ENCODE results near the gene TSGA10IP.
"Not testable (repeated sequence)": the region's sequence is repeated elsewhere in the genome, so short reads cannot be mapped to it uniquely, and the experiment has no call there.

TSGA10IP gene

DNA sequence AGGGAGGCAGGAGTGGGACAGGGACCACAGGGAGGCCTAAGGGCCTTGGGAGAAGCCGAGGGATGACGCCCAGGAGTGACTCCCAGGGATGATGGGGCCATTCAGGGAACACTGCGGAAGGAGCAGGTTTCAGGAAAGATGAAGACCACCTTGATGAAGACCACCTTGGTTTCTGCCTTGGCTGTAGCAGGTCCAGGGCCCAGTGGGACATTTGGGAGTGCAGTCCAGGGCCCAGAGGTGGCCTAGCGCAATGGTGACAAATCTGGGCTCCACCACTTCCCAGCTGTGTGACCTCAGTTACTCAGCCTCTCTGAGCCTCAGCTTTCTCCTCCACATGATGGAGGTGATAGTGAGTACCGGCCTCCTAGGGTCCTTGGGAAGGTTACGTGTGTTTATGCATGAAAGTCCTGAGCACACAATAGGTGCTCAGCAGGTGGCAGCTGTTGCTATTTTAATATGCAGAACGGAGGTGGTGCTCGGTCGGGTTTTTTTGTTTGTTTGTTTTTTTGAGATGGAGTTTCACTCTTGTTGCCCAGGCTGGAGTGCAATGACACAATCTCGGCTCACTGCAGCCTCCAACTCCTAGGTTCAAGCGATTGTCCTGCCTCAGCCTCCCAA lies 770 bp downstream of the TSGA10IP start:
- in situ Hi-C loops (cut with MboI; ENCODE audit: low sequenced_read_pairs): no loop called here

DNA sequence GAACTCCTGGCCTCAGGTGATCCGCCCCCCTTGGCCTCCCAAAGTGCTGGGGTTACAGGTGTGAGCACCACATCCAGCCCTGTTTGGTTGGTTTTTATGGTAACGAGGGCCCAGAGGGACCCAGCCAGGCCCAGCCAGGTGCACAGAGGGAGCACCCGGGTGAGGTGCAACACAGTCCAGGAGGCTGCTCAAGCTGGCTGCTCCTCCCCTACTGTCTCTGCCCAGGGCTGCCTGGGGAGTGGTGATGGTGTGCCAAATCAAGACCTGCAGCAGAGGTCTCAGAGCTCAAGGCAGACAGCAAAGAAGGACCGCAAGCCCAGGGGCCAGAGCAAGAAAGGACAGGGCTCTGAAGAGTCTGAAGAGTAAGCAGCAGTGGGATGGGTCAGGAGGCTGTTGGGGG lies 1.4 kb downstream of the TSGA10IP start:
- in situ Hi-C loops (cut with MboI; ENCODE audit: low sequenced_read_pairs): no loop called here

DNA sequence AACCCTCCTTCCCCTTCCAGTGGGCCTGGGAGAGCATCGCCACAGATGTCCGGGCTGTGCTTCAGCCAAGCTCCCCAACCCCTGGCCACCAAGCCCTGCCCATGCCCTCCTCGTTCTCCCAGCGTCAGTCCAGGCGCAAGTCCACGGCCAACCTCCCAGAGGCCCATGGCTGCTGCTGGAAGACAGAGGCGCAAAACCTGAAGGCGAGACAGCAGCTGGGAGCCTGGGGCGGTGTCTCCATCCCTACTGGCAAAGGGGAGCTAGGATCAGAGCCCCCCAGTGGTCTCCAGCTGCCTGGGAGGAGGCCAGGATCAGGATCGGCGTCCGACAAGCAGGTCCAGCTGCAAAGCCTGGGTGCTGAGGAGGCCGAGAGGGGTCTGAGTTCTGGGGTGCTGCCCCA lies 1.9 kb downstream of the TSGA10IP start:
- in situ Hi-C loops (cut with MboI; ENCODE audit: low sequenced_read_pairs): no loop called here

DNA sequence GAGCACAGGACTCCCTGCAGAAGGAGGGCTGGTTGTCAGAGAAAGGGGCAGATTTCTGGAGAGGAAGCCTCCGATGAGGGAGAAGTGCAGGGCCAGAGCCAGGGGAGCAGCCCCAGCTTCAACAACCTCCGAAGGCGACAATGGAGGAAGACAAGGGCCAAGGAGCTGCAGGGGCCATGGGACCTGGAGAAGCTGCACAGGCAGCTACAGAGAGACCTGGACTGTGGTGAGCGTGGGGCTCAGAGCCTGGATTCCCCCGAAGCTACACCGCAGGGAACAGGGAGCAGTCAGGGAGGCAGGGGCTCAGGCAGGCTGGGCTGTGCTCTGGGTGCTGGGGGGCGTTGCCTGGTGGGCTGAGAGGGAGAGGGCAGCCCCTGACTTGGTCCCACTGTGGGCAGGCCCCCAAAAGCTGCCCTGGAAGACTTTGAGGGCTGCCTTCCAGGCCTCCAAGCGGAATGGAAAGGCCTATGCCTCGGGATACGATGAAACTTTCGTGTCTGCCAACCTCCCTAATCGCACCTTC lies 2.4 kb downstream of the TSGA10IP start:
- in situ Hi-C loops (cut with MboI; ENCODE audit: low sequenced_read_pairs): no loop called here

DNA sequence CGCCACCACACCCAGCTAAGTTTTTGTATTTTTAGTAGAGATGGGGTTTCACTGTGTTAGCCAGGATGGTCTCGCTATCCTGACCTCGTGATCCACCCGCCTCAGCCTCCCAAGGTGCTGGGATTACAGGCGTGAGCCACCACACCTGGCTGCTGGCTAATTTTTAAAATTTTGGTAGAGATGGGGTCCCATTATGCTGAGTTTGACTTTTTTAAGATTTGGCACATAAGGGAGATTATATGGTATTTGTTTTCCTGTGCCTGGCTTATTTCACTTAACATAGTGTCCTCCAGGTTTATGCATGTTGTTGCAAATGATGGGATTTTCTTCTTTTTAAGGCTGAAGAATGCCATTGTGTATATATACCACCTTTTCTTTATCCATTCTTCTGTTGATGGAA lies 5.4 kb downstream of the TSGA10IP start:
- in situ Hi-C loops (cut with MboI; ENCODE audit: low sequenced_read_pairs): not testable (repeated sequence)

DNA sequence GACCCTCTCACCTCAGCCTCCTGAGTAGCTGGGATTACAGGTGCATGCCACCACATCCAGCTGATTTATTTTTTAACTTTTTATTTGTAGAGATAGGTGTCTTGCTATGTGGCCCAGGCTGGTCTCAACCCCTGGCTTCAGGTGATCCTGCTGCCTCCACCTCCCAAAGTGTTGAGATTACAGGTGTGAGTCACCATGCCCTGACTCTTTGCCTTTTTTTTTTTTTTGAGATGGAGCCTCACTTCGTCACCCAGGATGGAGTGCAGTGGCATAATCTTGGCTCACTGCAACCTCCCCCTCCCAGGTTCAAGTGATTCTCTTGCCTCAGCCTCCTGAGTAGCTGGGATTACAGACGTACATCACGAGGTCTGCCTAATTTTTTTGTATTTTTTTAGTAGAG lies 6.4 kb downstream of the TSGA10IP start:
- in situ Hi-C loops (cut with MboI; ENCODE audit: low sequenced_read_pairs): not testable (repeated sequence)

DNA sequence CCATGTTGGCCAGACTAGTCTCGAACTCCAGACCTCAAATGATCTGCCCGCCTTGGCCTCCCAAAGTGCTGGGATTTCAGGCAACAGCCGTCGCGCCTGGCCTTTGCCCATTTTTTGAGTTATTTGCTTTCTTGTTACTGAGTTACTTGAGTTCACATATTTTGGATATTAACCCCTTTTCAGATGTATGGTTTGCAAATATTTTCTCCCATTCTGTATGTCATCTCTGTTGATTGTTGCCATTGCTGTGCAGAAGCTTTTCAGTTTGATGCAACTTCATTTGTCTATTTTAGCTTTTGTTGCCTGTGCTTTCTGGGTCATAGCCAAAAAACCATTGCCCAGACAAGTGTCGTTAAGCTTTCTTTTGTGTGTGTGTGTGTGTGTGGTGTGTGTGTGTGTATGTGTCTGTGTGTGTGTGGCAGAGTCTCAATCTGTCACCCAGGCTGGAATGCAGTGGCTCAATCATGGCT lies 6.8 kb downstream of the TSGA10IP start:
- in situ Hi-C loops (cut with MboI; ENCODE audit: low sequenced_read_pairs): no loop called here

DNA sequence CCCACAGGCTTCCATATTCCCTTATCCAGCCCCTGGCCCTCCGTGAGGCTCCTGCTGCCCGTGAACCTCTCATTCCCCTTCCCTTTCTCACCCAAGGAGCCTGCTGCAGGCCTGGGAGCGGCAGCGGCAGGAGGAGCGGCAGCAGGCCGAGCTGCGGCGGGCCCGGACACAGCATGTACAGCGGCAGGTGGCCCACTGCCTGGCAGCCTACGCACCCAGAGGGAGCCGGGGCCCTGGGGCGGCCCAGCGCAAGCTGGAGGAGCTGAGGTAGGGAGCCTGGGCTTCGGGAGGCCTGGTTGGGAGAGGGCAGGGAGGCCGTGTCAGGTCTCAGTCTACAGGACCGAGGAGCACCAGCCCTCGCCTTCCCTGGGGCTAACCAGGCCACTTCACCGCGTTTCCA lies 8.2 kb downstream of the TSGA10IP start:
- in situ Hi-C loops (cut with MboI; ENCODE audit: low sequenced_read_pairs): no loop called here

DNA sequence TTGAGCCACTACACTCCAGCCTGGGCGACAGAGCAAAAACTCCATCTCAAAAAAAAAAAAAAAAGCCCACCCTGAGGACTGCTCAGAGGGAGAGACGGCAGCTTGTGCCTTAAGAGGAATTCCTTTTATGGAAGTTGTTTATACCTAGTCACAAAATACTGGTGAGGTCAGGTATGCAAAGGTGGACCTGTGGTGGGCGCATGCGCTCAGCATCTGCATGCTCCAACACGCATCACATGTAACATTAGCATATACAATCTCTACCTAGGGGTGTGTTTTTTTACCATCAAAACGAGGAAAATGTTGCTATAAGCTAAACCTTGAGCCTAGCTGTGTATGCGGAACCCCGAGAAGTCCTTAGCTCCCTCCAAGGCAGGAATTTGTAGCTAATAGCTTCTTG lies 9.5 kb downstream of the TSGA10IP start:
- in situ Hi-C loops (cut with MboI; ENCODE audit: low sequenced_read_pairs): no loop called here

DNA sequence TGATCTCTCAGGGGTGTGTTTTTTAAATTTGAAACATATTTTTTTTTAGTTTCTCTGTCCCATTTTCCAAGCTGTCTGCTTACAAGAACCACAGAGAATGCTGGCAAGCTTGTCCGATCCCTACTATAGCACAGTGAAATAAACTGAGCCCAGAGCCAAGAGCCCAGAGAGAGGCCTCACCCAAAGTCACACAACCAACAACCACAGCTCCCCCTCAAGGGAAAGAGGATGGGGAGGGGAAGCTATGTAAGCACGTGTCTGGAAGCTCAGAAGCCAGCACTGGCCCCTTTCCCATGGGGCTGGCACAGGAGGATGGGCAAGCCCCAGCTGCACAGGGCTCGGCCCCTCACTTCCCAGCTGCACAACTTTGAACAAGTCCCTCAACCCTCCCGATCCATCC lies 13.0 kb downstream of the TSGA10IP start:
- in situ Hi-C loops (cut with MboI; ENCODE audit: low sequenced_read_pairs): no loop called here

DNA sequence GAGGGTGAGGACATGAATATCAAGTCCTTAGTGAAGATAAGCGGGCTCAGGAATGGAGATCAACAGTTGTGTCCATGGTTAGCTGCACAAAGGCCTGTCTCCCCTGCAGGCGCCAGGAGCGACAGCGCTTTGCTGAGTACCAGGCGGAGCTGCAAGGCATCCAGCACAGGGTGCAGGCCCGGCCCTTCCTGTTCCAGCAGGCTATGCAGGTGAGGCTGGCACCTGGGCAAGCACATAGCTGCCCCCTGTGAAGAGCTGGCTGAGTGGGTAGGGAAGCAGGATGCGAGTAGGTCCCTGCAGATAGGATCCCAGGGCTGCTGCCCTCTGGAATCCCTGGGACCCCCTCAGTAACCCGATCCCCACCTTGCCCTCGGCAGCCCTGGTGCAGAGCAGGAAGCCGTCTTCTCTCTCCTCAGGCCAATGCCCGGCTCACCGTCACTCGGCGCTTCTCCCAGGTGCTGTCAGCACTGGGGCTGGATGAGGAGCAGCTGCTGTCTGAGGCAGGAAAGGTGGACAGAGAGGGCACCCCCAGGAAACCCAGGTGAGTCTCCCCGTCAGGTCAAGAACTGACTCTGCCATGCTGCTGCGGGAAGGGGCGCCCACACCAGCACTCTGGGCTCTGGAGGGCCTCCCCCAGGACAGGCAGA lies 13.6 kb downstream of the TSGA10IP start:
- in situ Hi-C loops (cut with MboI; ENCODE audit: low sequenced_read_pairs): no loop called here

DNA sequence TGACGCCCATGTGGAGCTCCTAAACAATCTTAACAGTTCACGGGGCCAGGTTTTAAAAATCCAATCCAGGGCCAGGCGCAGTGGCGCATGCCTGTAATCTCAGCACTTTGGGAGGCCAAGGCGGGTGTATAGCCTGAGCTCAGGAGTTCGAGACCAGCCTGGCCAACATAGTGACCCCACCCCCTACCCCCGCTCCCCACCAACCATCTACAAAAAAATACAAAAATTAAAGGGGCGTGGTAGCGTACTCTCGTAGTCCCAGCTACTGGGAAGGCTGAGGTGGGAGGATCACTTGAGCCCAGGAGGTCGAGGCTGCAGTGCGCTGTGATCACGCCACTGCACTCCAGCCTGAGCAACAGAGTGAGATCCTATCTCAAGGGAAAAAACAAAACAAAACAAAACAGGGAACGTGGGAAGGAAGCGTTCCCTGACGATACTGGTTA lies 15.6 kb downstream of the TSGA10IP start:
- in situ Hi-C loops (cut with MboI; ENCODE audit: low sequenced_read_pairs): no loop called here

DNA sequence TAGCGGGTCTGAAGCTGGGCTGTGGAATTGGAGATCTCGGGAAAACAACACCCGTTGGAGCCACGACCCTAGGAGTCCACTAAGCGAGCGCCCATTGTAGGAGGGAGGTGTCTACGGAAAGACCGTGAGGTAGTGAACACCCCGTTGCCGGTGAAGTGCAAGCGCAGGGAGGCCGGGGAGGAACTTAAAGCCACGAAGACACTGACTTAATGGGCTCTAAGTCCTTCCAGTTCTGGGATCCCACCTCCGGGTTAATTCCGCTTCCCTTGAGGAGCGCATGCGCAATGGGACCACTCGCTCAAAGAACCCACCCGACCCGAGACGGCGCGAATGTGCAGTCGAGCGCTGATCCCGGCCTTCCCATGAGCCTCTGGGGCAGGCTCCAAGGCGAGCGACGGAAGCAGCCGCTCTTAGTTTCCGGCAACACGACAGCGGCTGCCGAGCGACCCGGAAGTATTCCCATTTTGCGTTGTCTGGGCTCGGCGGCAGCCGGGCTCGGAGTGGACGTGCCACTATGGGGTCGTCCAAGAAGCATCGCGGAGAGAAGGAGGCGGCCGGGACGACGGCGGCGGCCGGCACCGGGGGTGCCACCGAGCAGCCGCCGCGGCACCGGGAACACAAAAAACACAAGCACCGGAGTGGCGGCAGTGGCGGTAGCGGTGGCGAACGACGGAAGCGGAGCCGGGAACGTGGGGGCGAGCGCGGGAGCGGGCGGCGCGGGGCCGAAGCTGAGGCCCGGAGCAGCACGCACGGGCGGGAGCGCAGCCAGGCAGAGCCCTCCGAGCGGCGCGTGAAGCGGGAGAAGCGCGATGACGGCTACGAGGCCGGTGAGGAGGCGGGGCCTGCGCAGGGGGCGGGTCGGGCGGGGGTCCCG lies 16.2 kb downstream of the TSGA10IP start, which contains the start of gene SART1:
SART1 (plus strand) TSS at position 468 of the 874 bp plus-strand sequence; CDS start at position 515, 47 bp downstream.
- in situ Hi-C loops (cut with MboI; ENCODE audit: low sequenced_read_pairs): no loop called here

DNA sequence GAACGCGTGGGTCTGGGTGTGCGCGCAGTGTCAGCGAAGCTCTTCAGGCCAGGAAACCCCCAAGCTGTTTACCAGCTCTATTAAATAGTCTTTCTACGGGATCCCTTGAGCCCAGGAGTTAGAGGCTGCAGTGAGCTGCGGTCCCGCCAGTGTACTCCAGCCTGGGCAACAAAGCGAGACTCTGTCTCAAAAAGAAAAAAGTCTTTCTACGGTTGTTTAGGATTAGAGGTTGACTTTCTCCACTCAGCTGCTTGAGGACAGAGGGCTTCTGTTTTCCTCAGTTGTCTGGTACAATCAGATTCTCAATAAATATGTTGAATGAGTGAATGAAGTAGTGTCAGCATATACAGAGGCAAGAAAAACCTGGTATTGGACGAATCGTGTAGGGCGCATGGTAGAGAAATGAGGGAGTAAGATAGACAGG lies 16.9 kb downstream of the TSGA10IP start:
- in situ Hi-C loops (cut with MboI; ENCODE audit: low sequenced_read_pairs): no loop called here

DNA sequence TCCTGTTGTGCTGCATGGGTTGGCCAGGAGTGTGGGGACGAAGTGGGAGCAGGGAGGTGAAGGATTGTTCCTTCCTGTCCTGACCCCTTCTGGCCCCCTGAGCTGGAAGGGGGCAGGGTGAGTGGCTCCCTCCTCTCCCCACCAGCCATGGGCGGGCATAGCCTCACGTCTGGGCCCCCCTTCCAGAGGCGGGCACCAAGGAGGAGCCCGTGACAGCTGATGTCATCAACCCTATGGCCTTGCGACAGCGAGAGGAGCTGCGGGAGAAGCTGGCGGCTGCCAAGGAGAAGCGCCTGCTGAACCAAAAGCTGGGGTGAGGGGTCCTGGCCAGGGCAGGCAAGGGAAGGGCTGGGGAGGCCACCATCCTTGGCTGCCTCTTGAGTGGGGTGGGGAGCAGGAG lies 19.6 kb downstream of the TSGA10IP start:
- in situ Hi-C loops (cut with MboI; ENCODE audit: low sequenced_read_pairs): no loop called here

DNA sequence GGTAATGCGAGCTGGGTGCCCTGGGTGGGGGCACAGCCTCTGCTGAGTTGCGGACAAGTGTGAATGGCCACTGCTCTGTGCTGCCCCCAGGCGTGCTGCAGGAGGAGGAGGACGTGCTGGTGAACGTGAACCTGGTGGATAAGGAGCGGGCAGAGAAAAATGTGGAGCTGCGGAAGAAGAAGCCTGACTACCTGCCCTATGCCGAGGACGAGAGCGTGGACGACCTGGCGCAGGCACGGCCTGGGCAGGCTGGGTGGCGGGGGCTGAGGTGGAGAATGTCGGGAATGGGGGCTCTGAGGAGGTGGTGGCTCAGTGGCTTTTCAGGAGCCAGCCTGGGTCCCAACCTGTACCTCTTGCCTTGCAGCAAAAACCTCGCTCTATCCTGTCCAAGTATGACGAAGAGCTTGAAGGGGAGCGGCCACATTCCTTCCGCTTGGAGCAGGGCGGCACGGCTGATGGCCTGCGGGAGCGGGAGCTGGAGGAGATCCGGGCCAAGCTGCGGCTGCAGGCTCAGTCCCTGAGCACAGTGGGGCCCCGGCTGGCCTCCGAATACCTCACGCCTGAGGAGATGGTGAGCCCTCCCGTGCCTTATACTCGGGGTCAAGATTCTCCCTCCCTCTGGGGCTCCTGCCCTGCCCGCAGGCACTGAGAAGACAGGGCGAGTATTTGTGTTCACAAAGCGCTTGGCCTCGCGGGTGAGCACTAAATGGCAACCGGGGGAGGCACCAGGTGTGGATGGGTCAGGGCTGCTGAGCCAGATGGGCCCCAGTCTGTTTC lies 20.9 kb downstream of the TSGA10IP start:
- in situ Hi-C loops (cut with MboI; ENCODE audit: low sequenced_read_pairs): no loop called here

DNA sequence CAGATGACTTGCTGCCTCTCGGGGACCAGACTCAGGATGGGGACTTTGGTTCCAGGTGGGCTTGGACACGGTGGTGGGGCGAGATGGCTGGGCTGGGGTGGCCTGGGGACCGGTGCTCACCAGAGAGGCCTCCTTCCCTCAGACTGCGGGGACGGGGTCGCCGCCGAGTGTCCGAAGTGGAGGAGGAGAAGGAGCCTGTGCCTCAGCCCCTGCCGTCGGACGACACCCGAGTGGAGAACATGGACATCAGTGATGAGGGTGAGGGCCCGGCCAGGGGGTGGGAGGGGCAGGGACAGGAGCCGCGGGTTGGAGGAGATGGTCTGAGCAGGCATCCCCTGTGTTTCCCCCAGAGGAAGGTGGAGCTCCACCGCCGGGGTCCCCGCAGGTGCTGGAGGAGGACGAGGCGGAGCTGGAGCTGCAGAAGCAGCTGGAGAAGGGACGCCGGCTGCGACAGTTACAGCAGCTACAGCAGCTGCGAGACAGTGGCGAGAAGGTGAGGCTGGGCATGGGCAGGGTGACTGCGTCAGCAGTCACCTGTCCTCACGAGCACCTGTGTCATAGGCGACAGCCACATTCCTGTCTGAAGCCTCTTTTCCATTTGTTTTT lies 22.2 kb downstream of the TSGA10IP start:
- in situ Hi-C loops (cut with MboI; ENCODE audit: low sequenced_read_pairs): no loop called here

DNA sequence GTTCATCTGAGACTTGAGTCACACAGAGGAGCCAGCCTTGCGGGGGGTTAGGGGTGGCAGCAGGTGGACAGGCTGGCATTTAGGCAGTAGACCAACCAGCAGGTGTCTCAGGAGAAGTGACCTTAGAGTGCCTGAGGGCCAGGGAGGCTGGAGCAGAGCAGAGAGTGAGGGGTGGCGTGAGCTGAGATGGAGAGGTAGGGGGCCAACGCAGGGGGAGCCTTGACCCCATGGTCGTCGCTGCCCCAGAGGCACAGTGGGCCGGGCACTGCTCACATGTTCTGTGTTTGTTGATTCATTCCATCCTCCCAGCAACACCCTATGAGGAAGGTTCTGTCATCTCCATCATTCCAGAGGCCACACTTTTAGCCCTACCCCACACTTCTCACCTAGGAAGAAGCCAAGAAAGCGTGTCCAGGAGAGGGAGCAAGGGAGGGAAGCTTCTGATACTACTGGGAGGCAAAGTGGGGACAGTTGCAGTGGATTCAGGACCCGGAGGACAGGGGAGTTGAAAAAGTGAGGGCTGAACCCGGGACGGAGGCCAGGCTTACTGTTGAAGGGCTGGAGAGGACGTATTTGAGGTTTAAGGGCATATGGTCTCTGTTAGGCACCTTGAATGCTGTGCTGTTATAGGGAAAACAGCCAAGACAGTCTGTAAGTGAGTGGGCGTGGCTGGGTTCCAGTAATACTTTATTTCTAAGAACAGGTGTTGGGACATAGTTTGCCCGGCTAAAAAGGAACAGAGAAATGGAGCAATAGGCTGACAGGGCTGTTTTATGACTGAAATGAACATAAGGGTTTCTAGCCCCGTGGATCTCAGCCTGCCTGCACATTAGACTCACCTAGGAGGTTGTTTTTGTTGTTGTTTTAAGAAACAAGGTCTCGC lies 23.6 kb downstream of the TSGA10IP start:
- in situ Hi-C loops (cut with MboI; ENCODE audit: low sequenced_read_pairs): no loop called here

DNA sequence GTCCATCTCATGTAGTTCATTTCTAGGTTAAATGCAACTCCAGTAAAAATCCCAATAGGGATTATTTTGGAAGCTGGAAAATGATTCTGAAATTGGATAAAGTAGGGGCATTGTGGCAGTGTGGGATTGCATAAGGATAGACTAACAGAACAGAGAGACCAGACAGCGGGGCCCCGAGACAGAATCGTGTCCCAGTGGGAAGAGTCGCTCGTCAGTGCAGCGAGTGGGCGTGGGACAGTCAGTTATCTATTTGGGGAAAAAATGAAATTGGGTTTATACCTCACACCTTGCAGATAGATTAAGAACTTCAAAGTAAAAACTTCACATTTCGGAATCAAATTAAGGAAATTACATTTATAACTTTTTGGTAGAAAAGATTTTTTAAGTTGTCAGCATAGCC lies 26.8 kb downstream of the TSGA10IP start:
- in situ Hi-C loops (cut with MboI; ENCODE audit: low sequenced_read_pairs): no loop called here
